ENCODE results near the gene TRIM74. TPM values are rescaled to one million over a fixed set of nuclear protein-coding genes. Genes with fewer than 3 reads are reported as not detected.
"Not testable (repeated sequence)": the region's sequence is repeated elsewhere in the genome, so short reads cannot be mapped to it uniquely, and the experiment has no call there.

Gene TRIM74
- polyA plus RNA-seq, 1 of the 3 experiments (the other 2 are of a cell fraction), result 0.21 TPM

- H3K4me2 ChIP-seq; H3F3A ChIP-seq (replicated peaks; ENCODE audit: insufficient read depth); H3K9me3 ChIP-seq; H3K9ac ChIP-seq; CTCF ChIA-PET; H2AFZ ChIP-seq (ENCODE audit: low read depth); H3K79me2 ChIP-seq (ENCODE audit: insufficient read depth); H3K9me2 ChIP-seq; H3K4me3 ChIP-seq (ENCODE audit: low read depth in 2 of 2, low read length in 1 of 2); H3K27ac ChIP-seq (ENCODE audit: low read depth in 2 of 2, low read length in 1 of 2); DNase-seq; H3K27me3 ChIP-seq (ENCODE audit: insufficient read depth); H4K20me1 ChIP-seq (ENCODE audit: insufficient read depth); H3K4me1 ChIP-seq (ENCODE audit: control insufficient read depth in 1 of 2, insufficient read depth in 2 of 2, low read depth in 1 of 2, low read length in 1 of 2); POLR2A ChIA-PET: not testable (repeated sequence)
- 97% methylated on average over 16 of the region's 22 CpGs for WGBS (ENCODE audit: low lambda C conversion rate)
- peaks cover 0 to 13% of the 10 kb centered on the region in 2 experiments for H3K36me3 ChIP-seq (replicated peaks in 1 of 2; ENCODE audit: control insufficient read depth in 1 of 2, insufficient read depth in 2 of 2, low read length in 1 of 2)
- peak; percentile 34 for TF ChIP-seq CTCF (IDR thresholded peaks at IDR 0.05)
Observed at GRCh38 chr7:72946130-72946745, 23.0 kb downstream of the TRIM74 start.

DNA sequence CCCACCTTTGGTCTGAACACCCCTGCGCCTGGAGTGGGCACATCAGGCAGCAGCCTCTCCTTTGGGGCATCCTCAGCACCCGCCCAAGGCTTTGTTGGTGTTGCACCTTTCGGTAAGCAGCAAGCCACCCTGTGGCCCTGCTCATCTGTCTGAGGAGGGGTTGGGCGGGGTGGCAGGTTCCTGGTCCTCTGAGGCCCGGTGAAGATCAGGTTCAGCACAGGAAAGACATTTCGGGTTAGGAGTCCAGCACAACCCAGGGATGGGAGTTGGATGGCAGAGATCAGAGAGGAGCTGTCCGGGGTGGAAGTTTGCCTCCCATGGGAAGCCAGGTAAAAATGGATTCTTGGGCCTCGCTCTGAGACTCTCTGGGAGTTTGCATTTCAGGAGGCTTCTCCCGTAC is 23.7 kb downstream of the TRIM74 start:
- H3K9ac ChIP-seq; H3K27ac ChIP-seq (ENCODE audit: low read depth in 2 of 2, low read length in 1 of 2); H3K4me2 ChIP-seq; H3K4me3 ChIP-seq (ENCODE audit: low read depth in 2 of 2, low read length in 1 of 2); CTCF ChIA-PET; H3K27me3 ChIP-seq (ENCODE audit: insufficient read depth); H3K79me2 ChIP-seq (ENCODE audit: insufficient read depth); POLR2A ChIA-PET; H3K9me2 ChIP-seq; H2AFZ ChIP-seq (ENCODE audit: low read depth); H3K9me3 ChIP-seq; H3K4me1 ChIP-seq (ENCODE audit: control insufficient read depth in 1 of 2, insufficient read depth in 2 of 2, low read depth in 1 of 2, low read length in 1 of 2); H4K20me1 ChIP-seq (ENCODE audit: insufficient read depth); H3F3A ChIP-seq (replicated peaks; ENCODE audit: insufficient read depth): not testable (repeated sequence)
- peaks cover 0 to 13% of the 10 kb centered on the region in 2 experiments for H3K36me3 ChIP-seq (replicated peaks in 1 of 2; ENCODE audit: control insufficient read depth in 1 of 2, insufficient read depth in 2 of 2, low read length in 1 of 2)
- 98% methylated on average over 5 of the region's 9 CpGs for WGBS (ENCODE audit: low lambda C conversion rate)
- DNase-seq, result peak; percentile 33

DNA sequence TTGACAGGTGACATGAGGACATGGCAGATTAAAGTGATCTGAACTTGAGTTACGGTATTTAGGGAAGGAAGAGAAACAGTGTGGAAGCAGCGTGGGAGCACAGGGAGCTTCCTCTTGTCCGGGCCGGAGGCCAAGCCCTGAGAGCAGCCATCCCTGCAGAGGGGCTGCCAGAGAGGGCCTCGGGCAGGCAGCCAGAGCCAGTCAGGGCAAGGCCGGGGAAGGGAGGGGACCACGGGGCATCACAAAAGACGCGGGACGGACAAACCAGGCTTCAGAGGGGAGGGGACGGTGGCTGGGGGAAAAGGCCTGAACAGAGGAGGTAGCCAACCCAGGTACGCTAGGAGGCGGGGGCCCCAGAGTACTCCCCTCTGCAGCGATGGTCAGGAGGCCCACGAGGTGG is 24.3 kb downstream of the TRIM74 start:
- H3K36me3 ChIP-seq (replicated peaks in 1 of 2; ENCODE audit: control insufficient read depth in 1 of 2, insufficient read depth in 2 of 2, low read length in 1 of 2), result peaks cover 0 to 13% of the 10 kb centered on the region in 2 experiments
- POLR2A ChIA-PET; H3K9me3 ChIP-seq; H3K4me3 ChIP-seq (ENCODE audit: low read depth in 2 of 2, low read length in 1 of 2); H3K79me2 ChIP-seq (ENCODE audit: insufficient read depth); CTCF ChIA-PET; H3K9me2 ChIP-seq; H3K4me1 ChIP-seq (ENCODE audit: control insufficient read depth in 1 of 2, insufficient read depth in 2 of 2, low read depth in 1 of 2, low read length in 1 of 2); H3K9ac ChIP-seq; H3K4me2 ChIP-seq; H3K27me3 ChIP-seq (ENCODE audit: insufficient read depth); H3K27ac ChIP-seq (ENCODE audit: low read depth in 2 of 2, low read length in 1 of 2); H3F3A ChIP-seq (replicated peaks; ENCODE audit: insufficient read depth); H4K20me1 ChIP-seq (ENCODE audit: insufficient read depth); H2AFZ ChIP-seq (ENCODE audit: low read depth); DNase-seq: not testable (repeated sequence)
- WGBS (ENCODE audit: low lambda C conversion rate), result 73% methylated on average over 12 of the region's 15 CpGs

DNA sequence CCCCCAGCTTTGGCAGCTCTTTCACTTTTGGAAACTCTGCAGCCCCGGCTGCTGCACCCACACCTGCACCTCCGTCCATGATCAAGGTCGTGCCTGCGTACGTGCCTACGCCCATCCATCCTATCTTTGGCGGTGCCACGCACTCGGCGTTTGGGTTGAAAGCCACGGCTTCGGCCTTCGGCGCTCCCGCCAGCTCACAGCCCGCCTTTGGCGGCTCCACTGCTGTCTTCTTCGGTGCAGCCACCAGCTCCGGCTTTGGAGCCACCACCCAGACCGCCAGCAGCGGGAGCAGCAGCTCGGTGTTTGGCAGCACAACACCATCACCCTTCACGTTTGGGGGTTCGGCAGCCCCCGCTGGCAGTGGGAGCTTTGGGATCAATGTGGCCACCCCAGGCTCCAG is 26.3 kb downstream of the TRIM74 start:
- CTCF ChIA-PET; H2AFZ ChIP-seq (ENCODE audit: low read depth); H3K27ac ChIP-seq (ENCODE audit: low read depth in 2 of 2, low read length in 1 of 2); H3K27me3 ChIP-seq (ENCODE audit: insufficient read depth); POLR2A ChIA-PET; H3K9me2 ChIP-seq; H3K4me3 ChIP-seq (ENCODE audit: low read depth in 2 of 2, low read length in 1 of 2); H3K79me2 ChIP-seq (ENCODE audit: insufficient read depth); H4K20me1 ChIP-seq (ENCODE audit: insufficient read depth); H3K9ac ChIP-seq; H3K4me1 ChIP-seq (ENCODE audit: control insufficient read depth in 1 of 2, insufficient read depth in 2 of 2, low read depth in 1 of 2, low read length in 1 of 2); H3K4me2 ChIP-seq; H3K9me3 ChIP-seq; H3F3A ChIP-seq (replicated peaks; ENCODE audit: insufficient read depth); DNase-seq: not testable (repeated sequence)
- WGBS (ENCODE audit: low lambda C conversion rate), result 97% methylated on average over 25 of the region's 25 CpGs
- H3K36me3 ChIP-seq (replicated peaks in 1 of 2; ENCODE audit: control insufficient read depth in 1 of 2, insufficient read depth in 2 of 2, low read length in 1 of 2), result peaks cover 16% of the 10 kb centered on the region in 2 experiments

DNA sequence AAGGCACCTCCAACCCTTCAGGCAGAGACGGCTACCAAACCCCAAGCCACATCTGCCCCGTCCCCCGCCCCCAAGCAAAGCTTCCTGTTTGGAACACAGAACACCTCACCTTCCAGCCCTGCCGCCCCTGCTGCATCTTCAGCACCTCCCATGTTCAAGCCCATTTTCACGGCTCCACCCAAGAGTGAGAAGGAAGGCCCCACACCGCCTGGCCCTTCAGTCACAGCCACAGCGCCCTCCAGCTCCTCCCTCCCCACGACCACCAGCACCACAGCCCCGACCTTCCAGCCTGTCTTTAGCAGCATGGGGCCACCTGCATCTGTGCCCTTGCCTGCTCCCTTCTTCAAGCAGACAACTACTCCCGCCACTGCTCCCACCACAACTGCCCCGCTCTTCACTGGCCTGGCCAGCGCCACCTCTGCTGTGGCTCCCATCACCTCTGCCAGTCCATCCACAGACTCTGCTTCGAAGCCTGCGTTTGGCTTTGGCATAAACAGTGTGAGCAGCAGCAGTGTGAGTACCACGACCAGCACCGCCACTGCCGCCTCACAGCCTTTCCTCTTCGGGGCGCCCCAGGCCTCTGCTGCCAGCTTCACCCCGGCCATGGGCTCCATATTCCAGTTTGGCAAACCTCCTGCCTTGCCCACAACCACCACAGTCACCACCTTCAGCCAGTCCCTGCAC is 27.1 kb downstream of the TRIM74 start:
- WGBS (ENCODE audit: low lambda C conversion rate), result over 99% methylated on average over 8 of the region's 20 CpGs
- not testable (repeated sequence) for H4K20me1 ChIP-seq (ENCODE audit: insufficient read depth)

More for the DNA sequence above, 27.1 kb downstream of the TRIM74 start:
- H3K9me2 ChIP-seq; DNase-seq; H2AFZ ChIP-seq (ENCODE audit: low read depth); H3K9me3 ChIP-seq; H3K79me2 ChIP-seq (ENCODE audit: insufficient read depth); H3K4me2 ChIP-seq; H3K9ac ChIP-seq; H3K4me3 ChIP-seq (ENCODE audit: low read depth in 2 of 2, low read length in 1 of 2); H3K27ac ChIP-seq (ENCODE audit: low read depth in 2 of 2, low read length in 1 of 2); CTCF ChIA-PET; H3K27me3 ChIP-seq (ENCODE audit: insufficient read depth); POLR2A ChIA-PET; H3F3A ChIP-seq (replicated peaks; ENCODE audit: insufficient read depth); H3K4me1 ChIP-seq (ENCODE audit: control insufficient read depth in 1 of 2, insufficient read depth in 2 of 2, low read depth in 1 of 2, low read length in 1 of 2): not testable (repeated sequence)
- H3K36me3 ChIP-seq (replicated peaks in 1 of 2; ENCODE audit: control insufficient read depth in 1 of 2, insufficient read depth in 2 of 2, low read length in 1 of 2), result peaks cover 18 to 20% of the 10 kb centered on the region in 2 experiments
